Measurements from ENCODE around the gene PPFIA1. TPM values are rescaled to one million over a fixed set of nuclear protein-coding genes. Genes with fewer than 3 reads are reported as not detected.
"Not testable (repeated sequence)": the region's sequence is repeated elsewhere in the genome, so short reads cannot be mapped to it uniquely, and the experiment has no call there.

The PPFIA1 gene
- total RNA-seq, 1 donor from 2014 or later = 57.7 TPM

GRCh38 chr11:70325824-70326223, 55.3 kb downstream of the PPFIA1 start:
- no peak for DNase-seq

GRCh38 chr11:70326365-70326811, 55.9 kb downstream of the PPFIA1 start:
- DNase-seq = peak; percentile 42

- DNase-seq = no peak
These were observed 56.3 kb downstream of the PPFIA1 start for GRCh38 chr11:70326833-70327232.

DNA sequence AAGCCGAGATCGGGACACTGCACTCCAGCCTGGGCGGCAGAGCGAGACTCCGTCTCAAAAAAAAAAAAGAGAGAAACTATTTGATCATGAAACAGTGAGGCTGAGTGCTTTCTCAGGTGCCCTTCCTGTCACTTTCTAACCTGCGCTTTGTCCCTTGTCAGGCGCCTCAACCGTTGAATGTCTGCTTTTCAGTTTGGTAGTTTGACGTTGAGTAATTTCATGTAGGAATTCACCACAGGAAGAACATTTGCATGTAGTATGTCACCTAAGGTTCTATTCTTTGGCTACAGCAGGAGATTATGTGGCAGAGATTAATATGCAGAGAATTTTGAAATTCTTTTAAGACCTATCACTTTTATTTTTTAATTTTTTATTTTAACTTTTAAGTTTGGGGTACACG, 57.2 kb downstream of the PPFIA1 start:
- no peak for DNase-seq

DNA sequence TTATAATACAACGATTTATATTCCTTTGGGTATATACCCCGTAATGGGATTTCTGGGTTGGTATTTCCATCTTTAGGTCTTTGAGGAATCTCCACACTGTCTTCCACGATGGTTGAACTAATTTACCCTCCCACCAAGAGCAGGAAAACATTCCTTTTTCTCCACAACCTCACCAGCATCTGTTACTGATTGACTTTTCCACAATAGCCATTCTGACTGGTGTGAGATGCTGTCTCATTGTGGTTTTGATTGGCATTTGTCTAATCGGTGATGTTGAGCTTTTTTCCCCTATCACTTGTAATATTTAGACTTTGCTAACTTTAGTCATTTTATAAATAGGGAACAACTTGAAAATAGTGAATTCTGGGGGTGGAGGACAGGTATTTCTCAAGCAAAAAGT, 58.1 kb downstream of the PPFIA1 start:
- DNase-seq = no peak

DNA sequence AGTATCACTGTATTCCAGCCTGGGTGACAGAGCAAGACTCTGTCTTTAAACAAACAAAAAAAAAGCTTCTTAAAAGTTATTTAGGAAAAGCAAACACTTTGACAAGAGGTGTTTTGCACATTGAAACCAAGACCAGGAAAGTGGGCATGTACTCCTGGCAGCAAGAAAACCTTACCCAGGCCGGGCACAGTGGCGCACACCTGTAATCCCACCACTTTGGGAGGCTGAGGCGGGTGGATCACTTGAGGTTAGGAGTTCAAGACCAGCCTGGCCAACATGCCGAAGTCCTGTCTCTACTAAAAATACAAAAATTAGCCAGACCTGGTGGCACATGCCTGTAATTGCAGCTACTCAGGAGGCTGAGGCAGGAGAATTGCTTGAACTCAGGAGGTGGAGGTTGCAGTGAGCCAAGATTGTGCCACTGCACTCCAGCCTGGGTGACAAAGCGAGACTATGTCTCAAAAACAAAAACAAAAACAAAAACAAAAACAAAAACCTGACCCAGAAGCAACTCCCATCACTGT, 60.9 kb downstream of the PPFIA1 start:
- DNase-seq = not testable (repeated sequence)

DNA sequence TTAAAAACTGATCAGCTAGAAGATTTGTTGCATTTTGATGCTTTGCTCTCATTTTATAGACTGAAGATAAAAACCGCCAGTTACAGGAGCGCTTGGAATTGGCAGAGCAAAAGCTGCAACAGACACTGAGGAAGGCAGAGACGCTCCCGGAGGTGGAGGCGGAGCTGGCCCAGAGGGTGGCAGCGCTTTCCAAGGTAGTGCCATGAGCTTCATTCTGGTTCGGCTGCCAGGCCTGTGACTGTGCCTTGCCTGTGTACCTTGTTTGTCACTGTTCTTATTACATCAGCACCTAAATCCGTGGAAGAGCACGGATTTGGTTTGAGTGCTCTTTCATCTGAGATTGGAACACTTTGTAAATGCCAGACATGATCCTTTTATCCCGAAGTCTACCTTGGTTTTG, 61.4 kb downstream of the PPFIA1 start:
- no peak for DNase-seq

- DNase-seq = no peak
These were observed 62.1 kb downstream of the PPFIA1 start for GRCh38 chr11:70332567-70332966.

DNA sequence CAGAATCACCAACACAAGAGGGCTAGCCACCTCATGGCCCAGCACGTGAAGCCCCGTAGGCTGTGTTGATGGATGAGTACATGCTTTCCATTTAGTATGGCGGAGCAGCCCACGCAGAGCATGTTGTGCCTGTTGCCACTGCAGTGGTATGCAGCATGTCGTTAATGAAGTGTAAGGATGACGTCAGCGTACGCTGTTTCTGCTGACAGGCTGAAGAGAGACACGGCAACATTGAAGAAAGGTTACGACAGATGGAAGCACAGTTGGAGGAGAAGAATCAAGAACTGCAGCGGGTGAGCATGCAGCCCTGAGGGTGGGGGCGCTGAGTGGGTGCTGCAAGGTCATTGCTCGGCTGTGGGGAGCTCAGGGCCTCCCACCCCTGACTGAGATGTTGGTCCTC, 62.8 kb downstream of the PPFIA1 start:
- no peak for DNase-seq

DNA sequence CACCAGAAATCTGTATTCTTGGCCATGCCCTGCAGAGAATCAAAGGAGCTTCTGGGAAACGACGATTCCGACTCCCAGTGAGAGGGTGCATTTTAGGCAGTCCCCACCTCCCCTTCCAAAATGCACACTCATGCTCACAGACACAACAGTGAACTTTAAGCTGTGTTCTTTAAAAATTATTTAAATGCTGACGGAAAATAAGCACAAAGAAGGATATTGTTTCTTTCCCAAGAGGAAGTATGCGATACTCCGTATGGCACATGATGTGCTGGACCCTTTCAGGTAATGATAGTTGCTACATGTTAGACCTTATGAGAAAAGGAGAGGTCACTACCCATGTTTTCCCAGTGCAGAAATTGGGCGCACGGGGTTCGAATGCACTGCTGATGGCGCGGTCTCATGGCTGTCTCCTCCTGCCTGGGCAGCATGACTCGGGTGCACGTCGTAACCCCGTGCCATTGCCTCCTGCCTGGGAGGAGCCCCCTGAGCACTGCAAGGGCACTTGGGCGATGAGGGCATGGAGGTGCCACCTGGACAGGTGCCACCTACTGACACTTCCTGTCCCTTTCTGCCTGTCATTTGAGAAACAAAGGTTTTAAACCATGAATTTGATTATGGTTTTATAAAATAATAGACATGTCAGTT, 64.0 kb downstream of the PPFIA1 start:
- no peak for DNase-seq

GRCh38 chr11:70335511-70335910, 65.0 kb downstream of the PPFIA1 start:
- DNase-seq = no peak

GRCh38 chr11:70338594-70338993, 68.1 kb downstream of the PPFIA1 start:
- DNase-seq = no peak

- DNase-seq = no peak
These were observed 68.6 kb downstream of the PPFIA1 start for GRCh38 chr11:70339066-70339465.

DNA sequence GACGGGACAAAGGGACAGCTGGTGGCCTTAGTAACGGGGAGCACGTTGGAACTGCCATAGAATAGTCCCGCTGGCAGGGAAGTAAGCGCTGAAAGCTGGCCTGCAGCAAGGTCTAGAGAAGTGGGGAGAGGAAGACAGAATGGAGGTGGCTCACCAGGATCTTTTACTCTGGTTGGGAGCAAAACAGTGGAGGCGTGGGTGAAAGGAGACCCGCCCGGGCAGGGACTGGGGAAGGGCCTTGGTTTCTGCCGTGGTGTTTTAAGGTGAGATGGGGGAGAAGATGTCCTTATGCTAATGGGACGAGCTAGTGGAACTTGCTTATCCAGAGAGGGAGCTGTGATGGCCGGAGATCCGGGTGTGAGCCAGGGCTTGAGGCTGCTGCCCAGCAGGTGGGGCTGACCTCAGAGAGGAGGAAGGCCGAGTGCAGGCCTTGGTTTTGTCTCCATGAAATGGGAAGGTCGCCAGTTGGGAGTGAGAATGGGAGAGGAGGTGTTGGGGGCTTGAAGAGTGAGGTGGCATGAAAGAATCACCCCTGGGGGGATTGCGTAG, 71.5 kb downstream of the PPFIA1 start:
- no peak for DNase-seq

GRCh38 chr11:70343636-70344035, 73.1 kb downstream of the PPFIA1 start:
- no peak for DNase-seq

DNA sequence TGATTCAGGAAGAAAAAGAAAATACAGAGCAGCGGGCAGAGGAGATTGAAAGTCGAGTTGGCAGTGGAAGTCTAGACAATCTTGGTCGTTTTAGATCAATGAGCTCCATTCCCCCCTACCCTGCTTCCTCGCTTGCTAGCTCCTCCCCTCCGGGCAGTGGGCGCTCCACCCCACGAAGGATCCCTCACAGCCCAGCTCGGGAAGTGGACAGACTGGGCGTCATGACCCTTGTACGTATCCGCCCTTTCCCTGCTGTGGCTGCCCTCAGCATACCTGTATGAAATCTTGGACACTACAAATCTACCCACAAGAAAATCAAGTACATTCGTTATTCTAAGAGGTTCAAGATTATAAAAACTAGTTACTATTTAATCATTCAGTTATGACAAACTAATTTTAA, 77.7 kb downstream of the PPFIA1 start:
- DNase-seq = no peak

GRCh38 chr11:70348608-70349007, 78.1 kb downstream of the PPFIA1 start:
- no peak for DNase-seq

- no peak for DNase-seq
These were observed 81.2 kb downstream of the PPFIA1 start for GRCh38 chr11:70351646-70352045.

GRCh38 chr11:70352100-70352499, 81.6 kb downstream of the PPFIA1 start:
- DNase-seq = no peak

- no peak for DNase-seq
These were observed 82.1 kb downstream of the PPFIA1 start for GRCh38 chr11:70352601-70353000.

DNA sequence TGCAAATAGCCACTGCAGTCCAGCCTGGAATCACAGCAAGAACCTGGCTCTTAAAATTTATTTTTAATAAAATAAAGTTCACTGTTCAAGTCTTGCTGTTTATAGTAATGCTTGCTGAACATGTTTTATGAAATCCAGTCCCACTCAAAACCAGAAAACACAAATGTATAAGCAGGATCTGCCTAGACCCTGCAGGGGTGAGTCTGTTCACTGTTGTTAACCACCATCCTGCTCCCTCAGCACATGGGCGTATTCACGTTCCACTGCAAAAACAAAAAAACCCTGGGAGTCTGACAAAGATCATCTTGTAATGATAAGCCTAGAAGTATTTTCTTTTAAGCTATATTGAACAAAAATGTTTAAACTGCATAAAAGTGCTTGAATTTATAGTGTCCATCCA, 82.8 kb downstream of the PPFIA1 start:
- DNase-seq = no peak

DNA sequence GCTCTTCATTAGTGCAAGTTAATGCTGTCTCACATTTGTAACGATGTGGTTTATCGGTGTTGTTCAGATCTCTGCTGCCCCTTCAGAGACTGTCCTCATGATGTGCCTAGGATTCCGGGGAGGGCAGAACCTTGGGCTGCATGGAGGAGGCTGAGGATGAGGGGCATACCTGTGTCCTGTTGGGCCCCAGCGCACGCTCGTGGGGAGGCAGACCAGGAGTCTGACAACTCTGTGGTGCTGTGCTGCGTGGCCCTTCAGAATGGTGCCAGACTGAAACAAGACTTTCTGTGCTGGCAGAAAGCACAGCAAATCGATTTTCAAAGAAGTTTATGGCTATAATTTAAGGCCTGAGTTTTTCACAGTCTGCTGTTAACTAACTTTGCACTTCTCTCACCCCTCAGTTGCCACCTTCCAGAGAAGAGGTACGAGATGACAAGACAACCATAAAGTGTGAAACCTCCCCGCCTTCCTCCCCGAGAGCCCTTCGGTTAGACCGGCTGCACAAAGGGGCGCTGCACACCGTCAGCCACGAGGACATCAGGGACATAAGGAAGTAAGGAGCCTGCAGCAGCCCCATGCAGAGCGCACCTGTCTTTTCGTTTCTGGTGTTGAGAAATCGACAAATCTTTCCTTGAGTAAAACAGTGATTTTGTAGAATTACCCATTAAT, 83.5 kb downstream of the PPFIA1 start:
- DNase-seq = no peak

- no peak for DNase-seq
These were observed 84.1 kb downstream of the PPFIA1 start for GRCh38 chr11:70354629-70355028.

DNA sequence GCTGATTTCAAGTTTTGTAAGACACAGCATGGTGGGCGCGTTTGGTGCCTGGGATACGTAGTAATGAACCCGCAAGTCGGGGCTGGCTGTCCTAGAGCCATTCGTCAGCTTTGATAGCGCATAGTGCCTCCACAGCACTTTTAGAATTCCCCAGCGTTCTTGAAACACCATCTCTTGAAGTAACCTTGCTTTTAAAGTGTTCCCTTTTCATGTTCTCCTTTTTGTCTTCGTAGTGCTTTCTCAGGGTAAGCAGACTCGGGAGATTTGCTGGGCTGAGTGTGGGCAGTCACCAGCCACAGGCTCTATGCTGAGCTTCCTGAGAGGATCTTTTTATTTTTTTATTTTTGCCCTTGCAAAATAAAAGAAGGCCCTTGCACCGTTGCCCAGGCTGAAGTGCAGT, 88.3 kb downstream of the PPFIA1 start:
- DNase-seq = no peak

All from tongue (tissue), 2 donors.